ENCODE measurements around the gene CEP290.

Gene CEP290

DNA sequence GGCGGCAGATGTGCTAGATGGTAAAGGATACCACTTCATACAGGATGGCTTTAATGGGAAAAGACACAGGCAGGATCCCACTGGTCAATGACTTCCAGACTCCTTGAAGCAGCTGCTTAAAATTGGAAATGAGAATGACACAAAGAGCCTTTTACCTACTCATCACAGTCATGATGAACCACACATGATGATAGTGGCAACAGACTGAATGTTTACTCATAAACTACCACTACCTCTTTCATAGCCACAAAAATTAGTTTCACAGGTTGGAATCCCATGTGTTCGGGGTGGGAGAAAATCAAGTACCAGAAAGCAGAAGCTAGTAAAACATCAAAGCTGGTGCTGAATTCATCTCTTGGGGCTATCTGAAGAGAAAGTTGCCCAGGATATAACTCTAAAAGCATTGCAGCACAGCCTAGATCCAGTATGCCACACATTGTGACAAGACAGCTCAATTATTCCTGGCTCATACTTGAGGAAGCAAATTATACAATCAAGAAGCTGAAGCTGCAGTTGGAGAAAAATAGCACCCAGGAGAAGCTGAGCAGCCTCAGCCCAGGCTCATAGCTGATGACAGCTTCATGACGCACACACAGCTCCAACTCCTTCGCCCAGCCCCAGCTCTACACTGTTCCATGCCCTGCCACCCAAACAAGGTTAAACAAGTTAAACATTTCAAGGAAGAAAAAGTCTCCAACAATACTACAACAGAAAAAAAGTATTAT lies 83.7 kb downstream of the CEP290 start:
- H3K27ac ChIP-seq (ENCODE audit: poor library complexity, severe bottlenecking) = no peak overlapping the region
- no peaks in the 10 kb centered on the region for H3K27me3 ChIP-seq (ENCODE audit: insufficient read depth, poor library complexity, severe bottlenecking)
- H3K4me1 ChIP-seq (ENCODE audit: insufficient read depth, poor library complexity, severe bottlenecking) = no peaks in the 10 kb centered on the region
- H3K4me3 ChIP-seq (ENCODE audit: severe bottlenecking) = no peak overlapping the region
- TF ChIP-seq, protein P1, sequence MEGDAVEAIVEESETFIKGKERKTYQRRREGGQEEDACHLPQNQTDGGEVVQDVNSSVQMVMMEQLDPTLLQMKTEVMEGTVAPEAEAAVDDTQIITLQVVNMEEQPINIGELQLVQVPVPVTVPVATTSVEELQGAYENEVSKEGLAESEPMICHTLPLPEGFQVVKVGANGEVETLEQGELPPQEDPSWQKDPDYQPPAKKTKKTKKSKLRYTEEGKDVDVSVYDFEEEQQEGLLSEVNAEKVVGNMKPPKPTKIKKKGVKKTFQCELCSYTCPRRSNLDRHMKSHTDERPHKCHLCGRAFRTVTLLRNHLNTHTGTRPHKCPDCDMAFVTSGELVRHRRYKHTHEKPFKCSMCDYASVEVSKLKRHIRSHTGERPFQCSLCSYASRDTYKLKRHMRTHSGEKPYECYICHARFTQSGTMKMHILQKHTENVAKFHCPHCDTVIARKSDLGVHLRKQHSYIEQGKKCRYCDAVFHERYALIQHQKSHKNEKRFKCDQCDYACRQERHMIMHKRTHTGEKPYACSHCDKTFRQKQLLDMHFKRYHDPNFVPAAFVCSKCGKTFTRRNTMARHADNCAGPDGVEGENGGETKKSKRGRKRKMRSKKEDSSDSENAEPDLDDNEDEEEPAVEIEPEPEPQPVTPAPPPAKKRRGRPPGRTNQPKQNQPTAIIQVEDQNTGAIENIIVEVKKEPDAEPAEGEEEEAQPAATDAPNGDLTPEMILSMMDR (IDR thresholded peaks at IDR 0.05; ENCODE audit: poor library complexity, severe bottlenecking) = no peak
- no peaks in the 10 kb centered on the region for H3K9me3 ChIP-seq (ENCODE audit: severe bottlenecking)
- ATAC-seq (ENCODE audit: low read depth) = 0 out of 3 replicates have a peak, but pooled peaks have one; percentile 50
- DNase-seq (ENCODE audit: low spot score) = no peak
- peaks cover 76% of the 10 kb centered on the region for H3K36me3 ChIP-seq (ENCODE audit: low read depth)

GRCh38 chr12:88056571-88056970 lies 85.3 kb downstream of the CEP290 start:
- no peaks in the 10 kb centered on the region for H3K27me3 ChIP-seq (ENCODE audit: insufficient read depth, poor library complexity, severe bottlenecking)
- H3K9me3 ChIP-seq (ENCODE audit: severe bottlenecking) = no peaks in the 10 kb centered on the region
- H3K27ac ChIP-seq (ENCODE audit: poor library complexity, severe bottlenecking) = no peak overlapping the region
- TF ChIP-seq, protein P1 (IDR thresholded peaks at IDR 0.05; ENCODE audit: poor library complexity, severe bottlenecking) = no peak
- peaks cover 79% of the 10 kb centered on the region for H3K36me3 ChIP-seq (ENCODE audit: low read depth)
- ATAC-seq (ENCODE audit: low read depth) (no peak), DNase-seq (ENCODE audit: low spot score) (no peak)
- no peaks in the 10 kb centered on the region for H3K4me1 ChIP-seq (ENCODE audit: insufficient read depth, poor library complexity, severe bottlenecking)
- no peak overlapping the region for H3K4me3 ChIP-seq (ENCODE audit: severe bottlenecking)

- TF ChIP-seq, protein P1 (IDR thresholded peaks at IDR 0.05; ENCODE audit: poor library complexity, severe bottlenecking) = peak; percentile 61
- DNase-seq (ENCODE audit: low spot score) (no peak), ATAC-seq (ENCODE audit: low read depth) (peak; percentile 64; the same call in 1 of the 3 replicates)
- no peaks in the 10 kb centered on the region for H3K27me3 ChIP-seq (ENCODE audit: insufficient read depth, poor library complexity, severe bottlenecking)
- peaks cover 75% of the 10 kb centered on the region for H3K36me3 ChIP-seq (ENCODE audit: low read depth)
- H3K4me1 ChIP-seq (ENCODE audit: insufficient read depth, poor library complexity, severe bottlenecking) = no peaks in the 10 kb centered on the region
- no peak overlapping the region for H3K27ac ChIP-seq (ENCODE audit: poor library complexity, severe bottlenecking)
- H3K4me3 ChIP-seq (ENCODE audit: severe bottlenecking) = no peak overlapping the region
- no peaks in the 10 kb centered on the region for H3K9me3 ChIP-seq (ENCODE audit: severe bottlenecking)
Measured at GRCh38 chr12:88052686-88053085, 89.2 kb downstream of the CEP290 start.

DNA sequence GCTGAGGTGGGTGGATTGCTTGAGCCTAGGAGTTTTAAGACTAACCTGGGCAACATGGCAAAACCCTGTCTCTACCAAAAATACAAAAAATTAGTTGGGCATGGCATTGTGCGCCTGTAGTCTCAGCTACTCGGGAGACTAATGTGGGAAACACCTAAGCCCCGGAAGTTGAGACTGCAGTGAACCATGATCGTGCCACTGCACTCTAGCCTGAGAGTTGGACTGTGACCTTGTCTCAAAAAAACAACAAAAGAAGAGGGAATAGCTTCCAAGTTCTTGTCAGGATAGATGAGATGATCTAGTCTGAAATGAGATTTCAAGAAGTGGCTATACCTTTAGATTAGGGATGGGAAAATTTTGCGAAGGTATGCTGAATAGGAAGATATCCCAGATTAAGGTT lies 97.9 kb downstream of the CEP290 start:
- TF ChIP-seq, protein P1 (IDR thresholded peaks at IDR 0.05; ENCODE audit: poor library complexity, severe bottlenecking) = no peak
- Histone ChIP-seq H3K27ac (ENCODE audit: poor library complexity, severe bottlenecking) (no peak overlapping the region), H3K4me3 (ENCODE audit: severe bottlenecking) (no peak overlapping the region), H3K27me3 (ENCODE audit: insufficient read depth, poor library complexity, severe bottlenecking) (no peaks in the 10 kb centered on the region), H3K4me1 (ENCODE audit: insufficient read depth, poor library complexity, severe bottlenecking) (no peaks in the 10 kb centered on the region), H3K9me3 (ENCODE audit: severe bottlenecking) (no peaks in the 10 kb centered on the region), H3K36me3 (ENCODE audit: low read depth) (peaks cover 90% of the 10 kb centered on the region)
- DNase-seq (ENCODE audit: low spot score) = no peak
- ATAC-seq (ENCODE audit: low read depth) = no peak

DNA sequence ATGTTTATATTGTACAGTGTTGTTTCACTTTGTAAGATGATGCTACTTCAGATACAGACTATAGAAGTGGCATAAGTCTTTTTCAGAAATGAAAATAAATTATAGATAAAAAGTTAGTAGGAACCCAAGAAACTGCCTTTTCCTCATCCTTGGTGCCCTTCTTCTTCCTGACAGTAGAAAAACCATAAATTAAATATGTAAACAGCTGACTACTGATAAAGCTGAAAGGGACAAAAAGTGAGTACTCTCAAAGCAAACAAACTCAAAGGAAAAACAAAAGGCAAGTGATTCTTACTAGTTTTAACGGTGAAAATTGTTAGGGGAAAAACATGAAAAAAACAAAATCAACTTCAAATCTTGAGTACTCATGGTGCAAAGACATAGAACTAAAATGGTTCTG lies 104.1 kb downstream of the CEP290 start:
- no peak for ATAC-seq (ENCODE audit: low read depth)
- TF ChIP-seq, protein P1 (IDR thresholded peaks at IDR 0.05; ENCODE audit: poor library complexity, severe bottlenecking) = no peak
- peaks cover 12% of the 10 kb centered on the region for H3K4me1 ChIP-seq (ENCODE audit: insufficient read depth, poor library complexity, severe bottlenecking)
- H3K36me3 ChIP-seq (ENCODE audit: low read depth) = peaks cover 40% of the 10 kb centered on the region
- H3K27me3 ChIP-seq (ENCODE audit: insufficient read depth, poor library complexity, severe bottlenecking) = no peaks in the 10 kb centered on the region
- no peaks in the 10 kb centered on the region for H3K9me3 ChIP-seq (ENCODE audit: severe bottlenecking)
- H3K4me3 ChIP-seq (ENCODE audit: severe bottlenecking) = no peak overlapping the region
- no peak overlapping the region for H3K27ac ChIP-seq (ENCODE audit: poor library complexity, severe bottlenecking)
- no peak for DNase-seq (ENCODE audit: low spot score)

Data from RWPE2 (cell line).